Left ventricle myocardium inferior (tissue), 1 donor: Measurements from ENCODE around the gene BSDC1. TPM values are rescaled to one million over a fixed set of nuclear protein-coding genes. Genes with fewer than 3 reads are reported as not detected.

Experiments
- DNase-seq: peaks from one replicate; pipeline ENCODE4 v3.0.0-alpha.2; 2020
- H3K27ac ChIP-seq: fragments of 200-600 bp; replicated peaks from 2 replicates; pipeline ENCODE4 v1.8.0; 2021
- H3K27me3 ChIP-seq: fragments of 200-600 bp; 2 replicates; pipeline ENCODE4 v1.8.0; 2021; ENCODE audit warnings: low read depth
- H3K36me3 ChIP-seq: fragments of 200-600 bp; 2 replicates; pipeline ENCODE4 v1.8.0; 2021
- H3K4me1 ChIP-seq: fragments of 200-600 bp; 2 replicates; pipeline ENCODE4 v1.8.0; 2021
- H3K4me3 ChIP-seq: fragments of 200-600 bp; 2 replicates; pipeline ENCODE4 v1.8.0; 2021; ENCODE audit warnings: mild to moderate bottlenecking, moderate library complexity
- H3K9me3 ChIP-seq: fragments of 200-600 bp; replicated peaks from 2 replicates; pipeline ENCODE4 v1.8.0; 2021
- CTCF ChIP-seq: fragments of 200-600 bp; IDR thresholded peaks from 2 replicates; pipeline ENCODE4 v1.8.0; 2021; ENCODE audit warnings: antibody characterized with exemption, mild to moderate bottlenecking, borderline replicate concordance
- intact Hi-C: fragments of 100-400 bp; cut with micrococcal nuclease; formaldehyde crosslinking; loops from one replicate; pipeline ENCODE4 v1.11.0; 2022
- total RNA-seq: library from RNA; stranded (reverse); fragmentation: NEBNext Ultra II Directional; extraction: Animal tissue kit (Norgen Biotek cat#: 25700); gene quantifications from one replicate; pipeline ENCODE4 v1.2.1, GENCODE V29; 2021
- donor health status: DM: no; HTN: yes; CAD: no; lungs with severe emphysema.

The BSDC1 gene
- total RNA-seq, 1 donor from 2014 or later, result 44.9 TPM

- intact Hi-C loops, result no loop called here
- Histone ChIP-seq H3K9me3 (no peaks in the 10 kb centered on the region), H3K4me1 (no peaks in the 10 kb centered on the region), H3K36me3 (peaks cover 99% of the 10 kb centered on the region), H3K27me3 (no peaks in the 10 kb centered on the region), H3K4me3 (no peak overlapping the region), H3K27ac (no peak overlapping the region)
- no peak for TF ChIP-seq CTCF
- DNase-seq, result no peak
Observed at GRCh38 chr1:32376199-32376598, 18.0 kb downstream of the BSDC1 start.

GRCh38 chr1:32373996-32374592 is 20.1 kb downstream of the BSDC1 start:
- Histone ChIP-seq H3K4me1 (no peaks in the 10 kb centered on the region), H3K27me3 (no peaks in the 10 kb centered on the region), H3K9me3 (no peaks in the 10 kb centered on the region), H3K36me3 (peaks cover 94% of the 10 kb centered on the region), H3K27ac (no peak overlapping the region), H3K4me3 (no peak overlapping the region)
- TF ChIP-seq CTCF, result no peak
- no peak for DNase-seq
- intact Hi-C loops, result no loop called here

DNA sequence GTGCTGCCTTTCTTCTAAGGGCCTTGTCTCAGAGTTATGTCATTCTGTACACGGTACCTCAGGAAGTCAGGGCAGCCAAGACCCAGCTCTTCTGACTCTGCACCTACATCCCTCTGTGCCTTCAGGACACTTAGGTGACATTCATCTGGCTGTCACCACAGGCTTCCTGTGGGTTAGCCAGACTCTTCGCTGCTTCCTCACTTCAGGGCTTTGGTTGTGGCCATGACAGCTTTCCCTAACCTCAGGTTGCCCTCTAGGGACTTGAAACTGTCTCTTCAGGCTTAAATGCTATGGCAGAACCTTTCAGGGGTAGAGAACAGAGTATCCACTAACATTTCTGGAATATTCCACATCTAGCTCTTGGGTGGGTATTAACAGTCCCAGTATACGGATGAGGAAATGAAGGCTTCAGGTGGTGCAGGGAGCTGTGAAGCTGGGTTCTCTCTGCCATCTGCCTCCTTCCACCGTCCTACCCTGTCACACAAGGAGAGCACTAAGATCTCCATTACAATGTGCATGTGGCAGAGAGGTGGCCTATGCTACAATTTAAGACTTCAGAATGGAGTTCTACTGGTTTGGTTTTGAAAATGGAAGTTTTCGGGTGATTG is 22.0 kb downstream of the BSDC1 start:
- intact Hi-C loops, result no loop called here
- Histone ChIP-seq H3K4me1 (no peaks in the 10 kb centered on the region), H3K36me3 (peaks cover 94% of the 10 kb centered on the region), H3K27ac (no peak overlapping the region), H3K9me3 (no peaks in the 10 kb centered on the region), H3K4me3 (no peak overlapping the region), H3K27me3 (no peaks in the 10 kb centered on the region)
- DNase-seq, result no peak
- TF ChIP-seq CTCF, result no peak

GRCh38 chr1:32367912-32368635 is 26.2 kb downstream of the BSDC1 start:
- no peak for DNase-seq

DNA sequence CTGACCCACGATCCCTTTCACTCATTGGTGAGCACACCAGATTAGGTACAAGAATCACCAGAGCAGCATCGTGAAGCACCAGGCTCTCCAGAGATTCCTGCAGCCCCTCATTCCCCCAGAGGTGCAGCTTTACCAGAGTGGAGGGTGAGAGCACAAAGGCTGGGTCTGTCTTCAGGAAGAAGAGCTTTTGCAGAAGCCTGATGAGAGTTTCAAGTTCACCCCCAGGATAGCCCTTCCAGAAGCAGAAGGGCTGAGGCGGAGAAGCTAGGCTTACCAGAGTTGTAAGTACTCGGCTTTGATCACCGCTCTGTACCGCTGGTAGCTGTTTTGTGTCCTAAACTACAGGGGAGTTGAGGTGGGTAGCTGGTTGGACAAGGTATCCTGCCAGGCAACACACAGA is 28.8 kb downstream of the BSDC1 start:
- Histone ChIP-seq H3K9me3 (no peaks in the 10 kb centered on the region), H3K27ac (no peak overlapping the region), H3K4me3 (no peak overlapping the region), H3K27me3 (no peaks in the 10 kb centered on the region), H3K36me3 (peaks cover 70% of the 10 kb centered on the region), H3K4me1 (peaks cover 20% of the 10 kb centered on the region)
- no peak for TF ChIP-seq CTCF
- intact Hi-C loops, result no loop called here
- no peak for DNase-seq

More at GRCh38 chr1:32367912-32368635, 26.2 kb downstream of the BSDC1 start:
- H3K27ac ChIP-seq, result no peak overlapping the region
- H3K36me3 ChIP-seq, result peaks cover 89% of the 10 kb centered on the region
- no peaks in the 10 kb centered on the region for H3K27me3 ChIP-seq
- H3K4me1 ChIP-seq, result peaks cover 1% of the 10 kb centered on the region
- no peak for TF ChIP-seq CTCF
- no peaks in the 10 kb centered on the region for H3K9me3 ChIP-seq
- intact Hi-C loops, result no loop called here
- no peak overlapping the region for H3K4me3 ChIP-seq
